Thymus (tissue), 11 donors: ENCODE measurements around the gene RANBP1. TPM values are rescaled to one million over a fixed set of nuclear protein-coding genes. Genes with fewer than 3 reads are reported as not detected.

Experiments used
- DNase-seq, 9 donors: peaks; one replicate each; pipeline ENCODE4 v3.0.0-alpha.2; 2013; ENCODE audit warnings: low spot score in 9 of 9, low read depth in 6 of 9, missing footprints in 1 of 9
- H3K27ac ChIP-seq, 2 donors: one replicate each; pipeline ENCODE4 v1.5.1; 2013; ENCODE audit warnings: control low read depth in 1 of 2, low read depth in 1 of 2, low read length in 1 of 2, mild to moderate bottlenecking in 1 of 2, moderate library complexity in 1 of 2
- H3K27me3 ChIP-seq, 2 donors: one replicate each; pipeline ENCODE4 v1.5.1; 2013; ENCODE audit warnings: low read length in 1 of 2; ENCODE audit not compliant: control insufficient read depth in 2 of 2, insufficient read depth in 1 of 2
- H3K36me3 ChIP-seq, 2 donors: one replicate each; pipeline ENCODE4 v1.5.1; 2013; ENCODE audit warnings: low read length in 1 of 2, mild to moderate bottlenecking in 1 of 2, moderate library complexity in 1 of 2; ENCODE audit not compliant: control insufficient read depth in 2 of 2, insufficient read depth in 2 of 2
- H3K4me1 ChIP-seq, 2 donors: one replicate each; pipeline ENCODE4 v1.5.1; 2013; ENCODE audit warnings: low read length in 2 of 2; ENCODE audit not compliant: control insufficient read depth in 2 of 2, insufficient read depth in 2 of 2
- H3K4me3 ChIP-seq, 2 donors: one replicate each; pipeline ENCODE4 v1.5.1; 2013; ENCODE audit warnings: low read length in 2 of 2, control low read depth in 1 of 2, mild to moderate bottlenecking in 1 of 2
- H3K9me3 ChIP-seq, 2 donors: one replicate each; pipeline ENCODE4 v1.5.1; 2013; ENCODE audit warnings: low read length in 1 of 2, mild to moderate bottlenecking in 1 of 2; ENCODE audit not compliant: control insufficient read depth in 2 of 2, insufficient read depth in 1 of 2
- WGBS: extraction: QIAGEN DNeasy Blood & Tissue Kit; methylation state at CpG from one replicate; pipeline ENCODE4 v1.1.7; 2013; 5-methylcytosine and 5-hydroxymethylcytosine counted together
- polyA plus RNA-seq: library from polyadenylated mRNA; stranded (reverse); fragments of 200-250 nt; gene quantifications from one replicate; pipeline ENCODE4 v1.2.3, GENCODE V29; 2013
- total RNA-seq: library from RNA; stranded (reverse); fragments of 120-200 nt; gene quantifications from one replicate; pipeline ENCODE4 v1.2.4, GENCODE V29; 2013
- donor health status: healthy.

The RANBP1 gene
- total and polyA plus RNA-seq, 2 donors: 78.9 to 318 TPM

DNA sequence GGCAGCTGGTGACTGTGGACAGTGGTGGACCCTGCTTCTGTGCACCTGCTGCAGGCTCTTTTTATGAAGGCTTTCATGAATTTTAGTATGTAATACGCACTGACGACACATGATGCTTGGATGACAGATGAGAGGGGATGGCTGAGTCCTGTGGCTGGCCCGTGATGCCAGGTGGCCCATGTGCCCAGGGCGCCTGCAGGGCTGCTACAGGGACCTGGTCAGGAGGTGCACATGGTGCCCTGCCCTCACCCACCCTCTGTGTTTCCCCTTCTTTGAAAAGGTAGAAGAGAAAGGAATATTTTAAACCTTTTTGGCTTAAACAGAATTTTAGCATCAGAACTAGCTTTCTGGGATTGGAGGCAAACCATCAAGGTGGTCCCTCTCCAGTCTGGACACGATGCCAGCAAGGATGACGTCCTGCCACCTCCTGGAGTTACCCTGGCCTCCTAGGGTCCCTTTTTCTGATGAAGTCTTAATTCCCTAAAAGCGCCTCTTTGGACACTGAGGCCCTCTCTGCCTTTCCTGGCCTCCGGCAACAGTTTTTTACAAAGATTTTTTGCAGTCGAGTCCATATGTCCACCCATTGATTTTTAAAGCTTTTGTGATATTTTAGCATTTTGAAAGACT lies 5.4 kb upstream of the RANBP1 start:
- peaks cover 90 to 96% of the 10 kb centered on the region in 2 donors for H3K36me3 ChIP-seq
- H3K27ac ChIP-seq: peak overlapping the region; percentile 84 to 93
- WGBS: 95% methylated on average over 9 of the region's 9 CpGs
- DNase-seq: no peak
- H3K4me3 ChIP-seq: no peak overlapping the region
- H3K4me1 ChIP-seq: peaks cover 29 to 46% of the 10 kb centered on the region in 2 donors
- no peaks in the 10 kb centered on the region for H3K9me3 ChIP-seq
- H3K27me3 ChIP-seq: no peaks in the 10 kb centered on the region

GRCh38 chr22:20111045-20111688 lies 4.7 kb upstream of the RANBP1 start:
- H3K9me3 ChIP-seq: no peaks in the 10 kb centered on the region
- H3K27ac ChIP-seq: peak overlapping the region; percentile 84 to 93
- H3K4me1 ChIP-seq: peaks cover 36 to 53% of the 10 kb centered on the region in 2 donors
- H3K27me3 ChIP-seq: no peaks in the 10 kb centered on the region
- WGBS: 23% methylated on average over 14 of the region's 14 CpGs
- peaks cover 88 to 95% of the 10 kb centered on the region in 2 donors for H3K36me3 ChIP-seq
- DNase-seq: peak in 8 of 9 donors; percentile 58 to 94 (median 82)
- H3K4me3 ChIP-seq: no peak overlapping the region

- H3K27me3 ChIP-seq: no peaks in the 10 kb centered on the region
- DNase-seq: no peak
- peaks cover 39 to 57% of the 10 kb centered on the region in 2 donors for H3K4me1 ChIP-seq
- H3K9me3 ChIP-seq: no peaks in the 10 kb centered on the region
- peak overlapping the region; percentile 90 to 93 for H3K27ac ChIP-seq
- 32% methylated on average over 7 of the region's 7 CpGs for WGBS
- peaks cover 81 to 87% of the 10 kb centered on the region in 2 donors for H3K36me3 ChIP-seq
- H3K4me3 ChIP-seq: no peak overlapping the region
Measured at GRCh38 chr22:20111689-20112622, 3.9 kb upstream of the RANBP1 start.

DNA sequence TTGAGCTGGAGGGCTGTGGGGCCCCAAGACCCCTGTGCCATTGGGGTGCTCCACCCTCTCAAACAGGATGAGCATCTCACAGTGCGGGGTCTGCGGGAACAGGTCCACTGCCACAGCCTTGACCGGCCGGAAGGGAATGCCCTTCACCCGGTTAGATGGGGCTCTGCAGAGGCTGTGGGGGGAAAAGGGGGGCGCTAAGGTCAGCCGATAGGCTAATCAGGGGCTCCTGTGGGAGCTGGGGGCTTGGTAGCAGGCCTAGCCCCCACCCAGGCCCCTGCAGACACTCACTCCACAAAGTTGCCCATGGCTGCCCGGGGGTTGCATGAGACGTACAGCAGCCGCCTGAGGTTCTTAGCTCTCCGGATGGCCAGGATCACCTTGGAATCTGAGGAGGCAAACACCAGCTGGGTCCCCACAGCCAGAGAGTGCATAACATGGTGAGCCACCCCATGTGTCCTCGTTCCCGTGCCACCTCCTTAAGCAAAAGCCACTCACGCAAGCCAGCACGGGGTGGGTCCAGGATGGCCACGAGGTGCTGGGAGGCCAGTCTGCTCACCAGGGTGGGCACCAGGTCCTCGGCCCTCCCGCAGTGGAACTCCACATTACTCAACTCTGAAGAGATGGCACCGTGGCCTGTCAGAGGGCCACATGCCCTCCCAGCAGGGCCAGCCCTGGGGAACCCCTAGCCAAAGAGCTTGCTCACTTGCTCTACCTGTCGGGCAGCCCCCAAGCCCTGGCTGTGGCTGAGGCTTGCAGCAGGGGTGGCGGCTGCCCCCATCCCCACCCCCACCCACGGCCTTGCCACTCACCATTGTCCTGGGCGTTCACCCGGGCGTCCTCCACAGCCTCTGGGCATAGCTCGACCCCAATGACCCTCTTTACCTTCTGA lies 3.0 kb upstream of the RANBP1 start:
- H3K4me1 ChIP-seq: peaks cover 39 to 57% of the 10 kb centered on the region in 2 donors
- no peaks in the 10 kb centered on the region for H3K27me3 ChIP-seq
- peak overlapping the region; percentile 90 to 93 for H3K27ac ChIP-seq
- no peaks in the 10 kb centered on the region for H3K9me3 ChIP-seq
- no peak overlapping the region for H3K4me3 ChIP-seq
- H3K36me3 ChIP-seq: peaks cover 71 to 78% of the 10 kb centered on the region in 2 donors
- DNase-seq: no peak
- 96% methylated on average over 26 of the region's 26 CpGs for WGBS

- Histone ChIP-seq H3K4me1 (peaks cover 40 to 66% of the 10 kb centered on the region in 2 donors), H3K27ac (no peak overlapping the region), H3K36me3 (peaks cover 63 to 73% of the 10 kb centered on the region in 2 donors), H3K9me3 (no peaks in the 10 kb centered on the region), H3K4me3 (no peak overlapping the region), H3K27me3 (no peaks in the 10 kb centered on the region)
- no peak for DNase-seq
- 98% methylated on average over 19 of the region's 19 CpGs for WGBS
Measured at GRCh38 chr22:20113551-20114310, 2.2 kb upstream of the RANBP1 start.

GRCh38 chr22:20114506-20115475 lies 1.1 kb upstream of the RANBP1 start:
- 97% methylated on average over 36 of the region's 36 CpGs for WGBS
- H3K27ac ChIP-seq: no peak overlapping the region
- H3K4me1 ChIP-seq: peaks cover 40 to 68% of the 10 kb centered on the region in 2 donors
- H3K4me3 ChIP-seq: no peak overlapping the region
- no peak for DNase-seq
- no peaks in the 10 kb centered on the region for H3K9me3 ChIP-seq
- H3K36me3 ChIP-seq: peaks cover 60 to 73% of the 10 kb centered on the region in 2 donors
- no peaks in the 10 kb centered on the region for H3K27me3 ChIP-seq

DNA sequence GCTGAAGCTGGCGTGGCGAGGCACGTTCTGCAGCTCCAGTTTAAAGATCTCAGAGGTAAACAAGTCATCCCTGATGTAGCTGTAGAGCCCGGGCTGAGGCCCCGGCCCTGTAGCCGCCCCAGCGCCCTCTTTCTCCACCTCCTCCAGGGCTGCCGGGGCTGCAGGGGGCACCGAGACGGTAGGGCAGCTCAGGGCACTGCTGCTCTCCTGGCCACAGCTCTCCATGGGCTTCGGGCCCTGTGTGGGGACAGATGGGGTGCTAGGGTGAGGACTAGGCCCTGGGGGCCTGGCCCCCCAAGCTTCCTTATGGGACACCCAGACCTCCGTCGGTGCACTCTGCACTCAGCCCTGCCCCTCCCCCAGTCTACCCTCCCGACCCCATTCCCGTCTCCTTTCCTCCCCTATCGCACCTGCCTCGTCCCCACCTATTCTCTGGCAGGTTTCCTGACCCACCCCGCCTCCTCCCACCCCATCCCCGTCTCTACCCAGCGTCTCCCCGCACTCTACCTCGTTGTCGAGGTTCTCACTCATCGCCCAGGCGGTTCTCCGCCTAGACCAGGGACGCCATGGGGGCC lies 559 bp downstream of the RANBP1 start:
- Histone ChIP-seq H3K9me3 (no peaks in the 10 kb centered on the region), H3K27ac (peak overlapping the region; percentile 80 to 82), H3K36me3 (peaks cover 64 to 74% of the 10 kb centered on the region in 2 donors), H3K27me3 (no peaks in the 10 kb centered on the region), H3K4me1 (peaks cover 30 to 60% of the 10 kb centered on the region in 2 donors), H3K4me3 (peak overlapping the region; percentile 81 to 91)
- 15% methylated on average over 27 of the region's 27 CpGs for WGBS
- DNase-seq: no peak
